IPS-20b (cell line): ENCODE data around the gene WDR93.
"Not testable (repeated sequence)": the region's sequence is repeated elsewhere in the genome, so short reads cannot be mapped to it uniquely, and the experiment has no call there.

Source experiments
- H3K27ac ChIP-seq: one replicate; pipeline ENCODE4 v1.5.1; 2013; ENCODE audit warnings: low read length
- H3K27me3 ChIP-seq: 2 replicates; pipeline ENCODE4 v1.6.1; 2013; ENCODE audit warnings: mild to moderate bottlenecking, low read length, inconsistent platforms; ENCODE audit not compliant: insufficient read depth
- H3K36me3 ChIP-seq: 2 replicates; pipeline ENCODE4 v1.6.1; 2013; ENCODE audit warnings: low read depth, mild to moderate bottlenecking, inconsistent platforms, low read length, moderate library complexity; ENCODE audit not compliant: insufficient read depth
- H3K4me1 ChIP-seq: 2 replicates; pipeline ENCODE4 v1.6.1; 2013; ENCODE audit warnings: mild to moderate bottlenecking, control low read depth, inconsistent platforms, low read length, moderate library complexity; ENCODE audit not compliant: insufficient read depth
- H3K4me3 ChIP-seq: 2 replicates; pipeline ENCODE4 v1.5.1; 2013; ENCODE audit warnings: mild to moderate bottlenecking, low read length, inconsistent platforms
- H3K9ac ChIP-seq: 2 replicates; pipeline ENCODE4 v1.6.1; 2013; ENCODE audit warnings: low read depth, mild to moderate bottlenecking, inconsistent platforms, low read length, moderate library complexity
- H3K9me3 ChIP-seq: 2 replicates; pipeline ENCODE4 v1.6.1; 2013; ENCODE audit warnings: mild to moderate bottlenecking, low read depth, low read length, inconsistent platforms; ENCODE audit not compliant: insufficient read depth

Gene WDR93

DNA sequence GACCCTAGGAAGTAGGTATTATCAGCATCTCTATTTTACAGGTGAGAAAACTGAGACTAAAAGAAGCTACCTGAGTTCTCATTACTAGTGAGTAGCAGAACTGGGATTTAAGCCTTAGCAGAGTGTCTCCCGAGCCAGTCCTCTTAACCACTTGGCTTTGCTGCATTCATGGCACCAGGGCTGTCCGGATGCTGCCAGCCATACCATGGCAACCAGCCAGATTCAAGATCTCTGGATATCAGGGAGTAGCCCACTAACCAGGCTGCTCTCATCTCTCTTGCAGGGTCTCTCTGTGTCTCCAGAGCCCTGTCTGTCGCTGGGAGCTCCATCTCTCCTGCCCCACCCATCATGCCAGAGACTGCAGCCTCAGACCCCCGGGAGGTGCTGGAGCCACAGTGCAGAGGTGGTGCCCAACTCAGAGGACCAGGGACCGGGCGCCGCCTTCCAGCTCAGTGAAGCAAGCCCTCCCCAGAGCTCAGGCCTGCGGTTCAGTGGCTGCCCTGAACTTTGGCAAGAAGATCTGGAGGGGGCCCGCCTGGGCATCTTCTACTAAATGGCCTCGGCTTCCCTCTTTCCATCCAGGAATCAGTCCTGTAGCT is 87.3 kb downstream of the WDR93 start:
- peaks cover 3% of the 10 kb centered on the region; the same call in 1 of the 2 replicates for H3K4me1 ChIP-seq
- H3K27ac ChIP-seq: no peak overlapping the region
- H3K27me3 ChIP-seq: peaks cover 56% of the 10 kb centered on the region
- no peaks in the 10 kb centered on the region for H3K9me3 ChIP-seq
- no peak overlapping the region for H3K9ac ChIP-seq
- no peaks in the 10 kb centered on the region for H3K36me3 ChIP-seq
- no peak overlapping the region for H3K4me3 ChIP-seq

GRCh38 chr15:89778861-89779260 is 88.2 kb downstream of the WDR93 start:
- H3K27ac ChIP-seq: no peak overlapping the region
- no peaks in the 10 kb centered on the region for H3K36me3 ChIP-seq
- H3K4me1 ChIP-seq: peaks cover 11% of the 10 kb centered on the region
- H3K9ac ChIP-seq: no peak overlapping the region
- peaks cover 56% of the 10 kb centered on the region for H3K27me3 ChIP-seq
- H3K9me3 ChIP-seq: no peaks in the 10 kb centered on the region
- H3K4me3 ChIP-seq: no peak overlapping the region

DNA sequence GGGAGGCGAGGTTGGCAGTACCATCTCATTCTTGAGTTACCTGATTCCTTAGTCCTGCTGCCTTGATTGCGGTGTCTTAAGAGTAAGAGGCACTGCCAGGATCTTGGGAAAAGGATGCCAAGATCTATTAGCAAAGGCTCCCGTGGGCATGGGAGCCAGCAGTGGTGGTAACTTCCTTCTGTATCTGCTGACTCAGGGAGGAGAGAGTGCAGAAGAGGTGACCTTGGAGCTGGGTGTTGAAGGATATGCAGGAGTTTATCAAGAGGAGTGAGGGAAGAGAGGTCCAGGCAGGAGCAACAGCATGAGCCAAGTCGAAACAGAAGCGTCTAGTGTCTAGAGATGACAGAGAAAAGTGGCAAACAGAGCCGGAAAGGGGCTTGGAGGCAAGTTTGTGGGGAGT is 90.0 kb downstream of the WDR93 start:
- Histone ChIP-seq H3K4me1 (peaks cover 14% of the 10 kb centered on the region), H3K36me3 (no peaks in the 10 kb centered on the region), H3K27ac (no peak overlapping the region), H3K9me3 (no peaks in the 10 kb centered on the region), H3K27me3 (peaks cover 48% of the 10 kb centered on the region), H3K4me3 (no peak overlapping the region), H3K9ac (no peak overlapping the region)

- Histone ChIP-seq H3K27ac (no peak overlapping the region), H3K4me1 (peaks cover 14% of the 10 kb centered on the region), H3K36me3 (no peaks in the 10 kb centered on the region), H3K9me3 (no peaks in the 10 kb centered on the region), H3K4me3 (no peak overlapping the region), H3K9ac (no peak overlapping the region), H3K27me3 (peaks cover 44% of the 10 kb centered on the region)
Measured at GRCh38 chr15:89781055-89781454, 90.4 kb downstream of the WDR93 start.

DNA sequence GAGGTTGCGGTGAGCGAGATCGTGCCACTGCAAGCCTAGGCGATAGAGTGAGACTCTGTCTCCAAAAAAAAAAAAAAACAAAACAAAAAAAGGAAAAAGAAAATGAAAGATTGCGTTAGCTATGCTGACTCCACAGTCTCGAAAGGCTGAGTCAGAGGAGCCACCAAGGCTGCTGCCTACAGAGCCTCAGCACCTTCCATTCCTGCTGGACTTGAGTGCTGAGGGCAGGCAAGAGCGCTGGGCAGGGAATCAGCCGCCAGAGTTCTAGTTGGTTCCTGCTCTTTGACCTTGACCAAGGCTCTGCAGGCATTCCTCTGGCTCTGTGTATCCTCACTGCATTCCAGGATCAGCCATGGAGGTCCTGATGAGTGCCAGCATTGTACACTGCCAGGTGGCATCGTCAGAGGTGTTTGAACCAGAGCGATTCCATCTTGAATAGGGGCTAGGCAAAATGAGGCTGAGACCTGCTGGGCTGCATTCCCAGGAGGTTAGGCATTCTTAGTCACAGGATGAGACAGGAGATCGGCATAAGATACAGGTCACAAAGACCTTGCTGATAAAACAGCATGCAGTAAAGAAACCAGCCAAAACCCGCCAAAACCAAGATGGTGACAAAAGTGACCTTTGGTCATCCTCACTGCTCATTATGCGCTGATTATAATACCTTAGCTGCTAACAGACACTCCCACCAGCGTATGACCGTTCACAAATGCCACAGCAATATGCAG is 91.4 kb downstream of the WDR93 start:
- Histone ChIP-seq H3K9me3 (no peaks in the 10 kb centered on the region), H3K9ac (no peak overlapping the region), H3K36me3 (no peaks in the 10 kb centered on the region), H3K4me3 (no peak overlapping the region), H3K27ac (no peak overlapping the region), H3K27me3 (peaks cover 35% of the 10 kb centered on the region), H3K4me1 (peaks cover 14% of the 10 kb centered on the region)

- not testable (repeated sequence) for H3K27ac ChIP-seq, H3K36me3 ChIP-seq
- peaks cover 14% of the 10 kb centered on the region for H3K4me1 ChIP-seq
Measured at GRCh38 chr15:89782619-89782950, 92.0 kb downstream of the WDR93 start.

DNA sequence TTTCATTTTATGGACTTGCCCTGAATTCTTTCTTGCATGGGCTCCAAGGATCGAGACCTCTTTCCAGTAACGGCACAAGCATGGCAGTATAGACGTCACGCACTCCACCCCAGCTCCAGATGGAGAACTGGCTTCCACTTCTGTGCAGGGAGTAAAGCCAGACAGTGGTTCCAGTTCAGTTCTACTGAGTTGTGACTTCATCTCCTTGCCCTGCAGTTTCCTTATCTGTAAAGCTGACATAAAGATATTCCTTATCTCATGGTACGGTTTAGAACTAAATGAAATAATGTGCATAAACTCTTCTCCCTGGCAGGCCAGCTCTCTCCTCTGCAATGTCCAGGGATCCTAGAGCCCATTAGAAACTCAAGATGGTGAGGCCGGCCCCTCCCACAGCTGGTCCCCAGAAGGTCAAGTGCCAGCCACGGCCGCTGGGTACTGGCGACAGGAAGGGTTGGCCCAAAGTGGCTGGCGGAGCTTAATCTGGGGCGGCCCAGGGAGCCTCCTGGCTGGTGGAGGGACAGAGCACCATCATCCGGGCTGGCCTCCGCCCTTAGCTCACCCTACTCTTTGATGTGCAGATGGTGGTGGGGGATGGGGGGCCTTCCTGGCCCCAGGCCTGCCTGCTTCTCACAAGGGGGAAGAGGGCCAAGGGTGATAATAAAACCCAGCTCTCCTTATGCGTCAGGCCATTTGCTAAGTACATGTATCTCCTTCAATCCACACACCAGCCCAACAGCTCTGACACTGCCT is 92.7 kb downstream of the WDR93 start:
- H3K4me1 ChIP-seq: peaks cover 14% of the 10 kb centered on the region
- no peaks in the 10 kb centered on the region for H3K36me3 ChIP-seq
- 0 out of 2 replicates have a peak overlapping the region, but pooled peaks have one; percentile 17 for H3K4me3 ChIP-seq
- no peaks in the 10 kb centered on the region for H3K9me3 ChIP-seq
- H3K9ac ChIP-seq: no peak overlapping the region
- peaks cover 23% of the 10 kb centered on the region for H3K27me3 ChIP-seq
- no peak overlapping the region for H3K27ac ChIP-seq

More at GRCh38 chr15:89782619-89782950, 92.0 kb downstream of the WDR93 start:
- H3K4me3 ChIP-seq, H3K9ac ChIP-seq, H3K9me3 ChIP-seq: not testable (repeated sequence)
- peaks cover 30% of the 10 kb centered on the region for H3K27me3 ChIP-seq

DNA sequence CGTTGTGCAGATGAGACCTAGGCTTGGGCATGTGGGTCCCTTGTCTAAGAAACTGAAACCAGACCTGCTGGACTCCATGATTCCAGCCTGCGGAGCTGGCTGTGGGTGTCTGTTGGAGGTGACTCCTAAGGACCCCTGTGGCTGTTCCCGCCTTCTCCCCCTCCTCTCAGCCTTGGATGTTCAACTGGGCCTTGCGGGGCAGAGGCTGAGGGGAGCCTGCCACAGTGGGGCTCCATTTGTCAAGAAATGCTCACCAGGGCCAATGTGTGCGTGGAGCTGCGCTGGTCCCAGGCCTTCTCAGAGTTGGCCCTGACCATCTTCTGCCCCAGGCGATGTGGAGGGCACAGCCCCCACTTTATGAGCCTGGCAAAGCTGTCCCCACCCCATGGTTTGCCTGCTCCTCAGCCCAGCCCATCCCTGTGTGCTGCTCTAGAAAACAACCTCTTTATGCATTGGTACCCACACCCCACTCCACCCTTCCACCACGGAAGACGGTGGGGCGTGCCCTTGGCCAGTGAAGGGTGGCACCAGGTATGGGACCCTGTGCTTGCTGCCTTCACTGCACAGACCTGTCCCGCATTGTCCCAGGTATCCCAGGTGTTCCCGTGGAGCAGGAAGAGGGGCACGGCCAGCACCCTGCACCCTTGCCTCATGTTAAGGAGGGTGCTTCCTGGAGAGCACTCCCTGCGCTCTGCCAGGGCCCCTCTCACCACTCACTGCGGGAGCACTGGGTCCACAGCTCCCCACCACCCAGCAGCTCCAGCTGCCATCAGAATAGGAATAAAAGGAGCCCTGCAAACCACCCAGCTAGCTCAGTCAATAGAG is 93.5 kb downstream of the WDR93 start:
- H3K27me3 ChIP-seq: peaks cover 15% of the 10 kb centered on the region; the same call in 1 of the 2 replicates
- H3K4me1 ChIP-seq: peaks cover 14% of the 10 kb centered on the region
- H3K36me3 ChIP-seq: no peaks in the 10 kb centered on the region
- 0 out of 2 replicates have a peak overlapping the region, but pooled peaks have one; percentile 17 for H3K4me3 ChIP-seq
- no peak overlapping the region for H3K9ac ChIP-seq
- H3K27ac ChIP-seq: no peak overlapping the region
- no peaks in the 10 kb centered on the region for H3K9me3 ChIP-seq

DNA sequence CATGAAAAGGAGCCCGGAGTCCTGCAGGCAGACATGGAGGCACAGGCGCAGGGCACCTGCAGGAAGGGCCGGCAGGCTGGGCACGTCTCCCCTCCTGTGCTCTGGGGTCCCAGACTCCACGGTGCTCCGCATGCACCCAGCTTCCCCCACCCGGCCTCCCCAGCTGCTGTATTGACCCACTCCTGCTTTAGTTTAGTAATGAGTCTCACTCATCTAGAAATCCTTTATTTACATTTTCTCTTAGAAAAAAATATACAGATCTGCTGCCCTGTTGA is 94.0 kb downstream of the WDR93 start:
- H3K9me3 ChIP-seq: no peaks in the 10 kb centered on the region
- H3K4me1 ChIP-seq: peaks cover 14% of the 10 kb centered on the region
- no peaks in the 10 kb centered on the region for H3K36me3 ChIP-seq
- no peak overlapping the region for H3K27ac ChIP-seq
- no peak overlapping the region for H3K9ac ChIP-seq
- peaks cover 11% of the 10 kb centered on the region; the same call in 1 of the 2 replicates for H3K27me3 ChIP-seq
- no peak overlapping the region for H3K4me3 ChIP-seq

- no peaks in the 10 kb centered on the region for H3K9me3 ChIP-seq
- H3K36me3 ChIP-seq: no peaks in the 10 kb centered on the region
- no peak overlapping the region for H3K4me3 ChIP-seq
- peaks cover 10% of the 10 kb centered on the region; the same call in 1 of the 2 replicates for H3K27me3 ChIP-seq
- peaks cover 14% of the 10 kb centered on the region for H3K4me1 ChIP-seq
- H3K9ac ChIP-seq: no peak overlapping the region
- no peak overlapping the region for H3K27ac ChIP-seq
Measured at GRCh38 chr15:89785064-89785773, 94.6 kb downstream of the WDR93 start.

GRCh38 chr15:89785774-89786140 is 95.1 kb downstream of the WDR93 start:
- no peaks in the 10 kb centered on the region for H3K9me3 ChIP-seq
- H3K27me3 ChIP-seq: peaks cover 4% of the 10 kb centered on the region; the same call in 1 of the 2 replicates
- no peaks in the 10 kb centered on the region for H3K36me3 ChIP-seq
- H3K27ac ChIP-seq: no peak overlapping the region
- H3K4me3 ChIP-seq: no peak overlapping the region
- H3K4me1 ChIP-seq: peaks cover 14% of the 10 kb centered on the region
- H3K9ac ChIP-seq: no peak overlapping the region
